Fibroblast of skin of left biceps (primary cell): ENCODE measurements around the gene CCAR1.
"Not testable (repeated sequence)": the region's sequence is repeated elsewhere in the genome, so short reads cannot be mapped to it uniquely, and the experiment has no call there.

Experiments used
- DNase-seq, 2 experiments: peaks; one replicate each; pipeline ENCODE4 v3.0.0-alpha.2; 2013; ENCODE audit warnings: low read depth in 2 of 2

Gene CCAR1

GRCh38 chr10:68828833-68829232, 107.8 kb downstream of the CCAR1 start:
- DNase-seq: no peak

GRCh38 chr10:68829521-68829920, 108.5 kb downstream of the CCAR1 start:
- DNase-seq: no peak

GRCh38 chr10:68829952-68830351, 108.9 kb downstream of the CCAR1 start:
- DNase-seq: no peak

GRCh38 chr10:68831961-68832455, 111.0 kb downstream of the CCAR1 start:
- no peak for DNase-seq

GRCh38 chr10:68832601-68833000, 111.6 kb downstream of the CCAR1 start:
- DNase-seq: no peak

- no peak for DNase-seq
Observed at GRCh38 chr10:68837626-68838322, 116.7 kb downstream of the CCAR1 start.

- not testable (repeated sequence) for DNase-seq
Observed at GRCh38 chr10:68840650-68841049, 119.6 kb downstream of the CCAR1 start.
